Measurements from ENCODE around the gene HEATR1. TPM values are rescaled to one million over a fixed set of nuclear protein-coding genes. Genes with fewer than 3 reads are reported as not detected.

Gene HEATR1
- total RNA-seq, 2 donors from 2014 or later = 11.9 to 25.7 TPM

DNA sequence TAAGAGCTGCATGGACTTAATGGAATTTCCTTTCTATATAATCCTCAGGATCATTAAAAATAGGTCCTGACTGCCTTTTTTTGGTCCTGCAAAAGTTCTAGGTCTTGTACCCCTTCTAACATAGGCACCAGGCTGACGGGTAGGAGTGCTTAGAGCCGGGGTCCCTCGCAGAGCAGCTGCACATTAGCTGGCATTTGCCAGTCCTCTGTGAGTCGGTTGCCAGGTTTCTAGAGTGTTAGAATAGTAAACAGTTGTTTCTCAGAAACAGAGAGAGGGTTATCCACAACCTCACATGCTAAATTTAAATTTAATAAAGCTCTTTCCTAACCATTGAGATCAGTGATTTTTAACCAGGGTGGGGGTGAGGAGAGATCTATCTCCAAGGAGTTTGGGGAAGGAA, 35.4 kb upstream of the HEATR1 start:
- Histone ChIP-seq H3K27ac (no peak overlapping the region), H3K36me3 (replicated peaks in 1 of 2; ENCODE audit: insufficient read depth in 1 of 2, low read depth in 2 of 2) (no peaks in the 10 kb centered on the region), H3K9me3 (no peaks in the 10 kb centered on the region), H3K4me3 (no peak overlapping the region), H3K4me1 (no peaks in the 10 kb centered on the region), H3K27me3 (no peaks in the 10 kb centered on the region)
- DNase-seq = no peak
- TF ChIP-seq, protein P1, sequence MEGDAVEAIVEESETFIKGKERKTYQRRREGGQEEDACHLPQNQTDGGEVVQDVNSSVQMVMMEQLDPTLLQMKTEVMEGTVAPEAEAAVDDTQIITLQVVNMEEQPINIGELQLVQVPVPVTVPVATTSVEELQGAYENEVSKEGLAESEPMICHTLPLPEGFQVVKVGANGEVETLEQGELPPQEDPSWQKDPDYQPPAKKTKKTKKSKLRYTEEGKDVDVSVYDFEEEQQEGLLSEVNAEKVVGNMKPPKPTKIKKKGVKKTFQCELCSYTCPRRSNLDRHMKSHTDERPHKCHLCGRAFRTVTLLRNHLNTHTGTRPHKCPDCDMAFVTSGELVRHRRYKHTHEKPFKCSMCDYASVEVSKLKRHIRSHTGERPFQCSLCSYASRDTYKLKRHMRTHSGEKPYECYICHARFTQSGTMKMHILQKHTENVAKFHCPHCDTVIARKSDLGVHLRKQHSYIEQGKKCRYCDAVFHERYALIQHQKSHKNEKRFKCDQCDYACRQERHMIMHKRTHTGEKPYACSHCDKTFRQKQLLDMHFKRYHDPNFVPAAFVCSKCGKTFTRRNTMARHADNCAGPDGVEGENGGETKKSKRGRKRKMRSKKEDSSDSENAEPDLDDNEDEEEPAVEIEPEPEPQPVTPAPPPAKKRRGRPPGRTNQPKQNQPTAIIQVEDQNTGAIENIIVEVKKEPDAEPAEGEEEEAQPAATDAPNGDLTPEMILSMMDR (IDR thresholded peaks at IDR 0.05) = no peak
- no peak for TF ChIP-seq POLR2A (IDR thresholded peaks at IDR 0.05)
- intact Hi-C loops (cut with DNase I) = no loop called here
- 48 to 53% methylated on average over 4 of the region's 4 CpGs for WGBS, 2 donors
- ATAC-seq = no peak

DNA sequence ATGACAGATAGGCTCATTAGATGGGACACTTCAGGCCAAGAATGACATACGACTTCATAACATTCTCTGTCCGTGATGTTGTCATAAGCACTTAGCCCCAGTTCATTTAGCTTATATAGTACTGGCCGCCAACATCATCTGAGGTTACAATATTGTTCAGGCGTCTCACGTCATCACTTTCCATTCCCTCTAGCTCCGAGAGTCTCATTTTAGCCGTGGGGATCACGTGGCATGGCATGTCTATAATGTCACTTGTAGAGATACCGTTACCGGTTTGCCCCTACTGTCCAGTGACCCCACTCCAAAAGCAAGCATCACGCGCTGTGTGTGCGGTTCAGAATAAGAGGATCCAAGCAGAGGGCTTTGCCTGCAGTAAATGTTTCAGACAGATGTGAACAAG, 34.6 kb upstream of the HEATR1 start:
- no peak overlapping the region for H3K27ac ChIP-seq
- H3K36me3 ChIP-seq (replicated peaks in 1 of 2; ENCODE audit: insufficient read depth in 1 of 2, low read depth in 2 of 2) = no peaks in the 10 kb centered on the region
- H3K9me3 ChIP-seq = no peaks in the 10 kb centered on the region
- no peak for TF ChIP-seq POLR2A (IDR thresholded peaks at IDR 0.05)
- TF ChIP-seq, protein P1 (IDR thresholded peaks at IDR 0.05) = no peak
- H3K4me3 ChIP-seq = no peak overlapping the region
- no peaks in the 10 kb centered on the region for H3K27me3 ChIP-seq
- intact Hi-C loops (cut with DNase I) = no loop called here
- ATAC-seq (no peak), DNase-seq (no peak)
- H3K4me1 ChIP-seq = no peaks in the 10 kb centered on the region
- 82 to 85% methylated on average over 13 of the region's 13 CpGs for whole genome bisulfite sequencing, 2 donors

DNA sequence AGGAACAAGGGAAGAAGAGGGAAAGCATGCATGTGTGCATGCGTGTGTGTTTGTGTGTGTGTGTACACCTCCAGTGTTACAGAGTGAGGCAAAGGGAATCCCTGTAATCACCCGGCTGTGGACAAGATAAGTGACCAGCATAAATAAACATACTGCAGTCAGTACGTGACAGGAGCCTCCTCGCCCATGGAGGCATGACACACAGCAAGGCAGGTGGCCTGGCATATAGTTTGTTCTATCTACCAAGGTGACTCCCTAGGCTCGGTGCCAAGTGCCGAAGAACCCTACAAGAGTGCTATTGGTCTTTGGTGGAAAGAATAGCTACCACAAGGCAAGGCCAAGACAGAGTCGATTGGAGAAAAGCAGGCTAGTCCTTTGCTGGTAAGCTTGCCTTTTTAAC, 31.7 kb upstream of the HEATR1 start:
- intact Hi-C loops (cut with DNase I) = no loop called here
- Histone ChIP-seq H3K27me3 (no peaks in the 10 kb centered on the region), H3K36me3 (replicated peaks in 1 of 2; ENCODE audit: insufficient read depth in 1 of 2, low read depth in 2 of 2) (no peaks in the 10 kb centered on the region), H3K27ac (no peak overlapping the region), H3K4me1 (no peaks in the 10 kb centered on the region), H3K4me3 (no peak overlapping the region), H3K9me3 (no peaks in the 10 kb centered on the region)
- peak in 1 of 4 donors; percentile 21 for DNase-seq
- WGBS, 2 donors = 48 to 58% methylated on average over 4 to 7 of the region's 7 CpGs
- ATAC-seq = no peak
- TF ChIP-seq, protein P1 (IDR thresholded peaks at IDR 0.05) = no peak
- no peak for TF ChIP-seq POLR2A (IDR thresholded peaks at IDR 0.05)

DNA sequence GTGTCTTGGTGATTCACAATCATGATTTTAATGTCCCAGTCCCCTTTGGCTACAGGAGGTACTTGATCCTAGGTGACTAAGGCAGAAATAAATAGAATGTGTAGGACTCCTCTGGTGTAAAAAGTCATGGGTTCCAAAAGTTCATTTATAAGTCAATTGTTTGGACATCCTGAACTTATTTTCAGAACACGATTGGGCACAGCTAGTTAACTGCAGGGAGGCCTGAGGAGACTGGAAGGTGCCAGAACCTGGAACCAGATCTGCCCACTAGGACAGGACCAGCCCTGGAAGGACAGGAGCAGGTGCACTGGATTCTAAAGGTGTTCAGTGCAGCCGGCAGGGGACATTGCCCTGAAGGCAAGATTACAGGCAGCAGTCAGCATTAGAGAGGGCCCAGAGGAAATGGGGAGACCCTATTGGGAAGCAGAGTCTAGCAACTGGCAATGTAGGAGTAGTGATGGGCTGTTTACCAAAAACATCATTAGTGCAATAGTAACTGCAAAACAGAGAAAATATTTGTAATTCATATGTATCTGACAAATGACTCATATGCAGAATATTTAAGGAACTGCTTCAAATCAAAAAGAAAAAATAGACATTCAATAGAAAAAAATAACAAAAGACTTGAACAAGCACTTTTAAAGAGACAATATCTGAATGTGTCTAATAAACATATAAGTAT, 23.6 kb upstream of the HEATR1 start:
- H3K27ac ChIP-seq = no peak overlapping the region
- 45 to 60% methylated on average over 2 of the region's 2 CpGs for WGBS, 2 donors

More for the DNA sequence above, 23.6 kb upstream of the HEATR1 start:
- intact Hi-C loops (cut with DNase I) = no loop called here
- ATAC-seq (no peak), DNase-seq (no peak)
- Histone ChIP-seq H3K4me1 (no peaks in the 10 kb centered on the region), H3K9me3 (no peaks in the 10 kb centered on the region), H3K27me3 (no peaks in the 10 kb centered on the region), H3K4me3 (no peak overlapping the region), H3K36me3 (replicated peaks in 1 of 2; ENCODE audit: insufficient read depth in 1 of 2, low read depth in 2 of 2) (no peaks in the 10 kb centered on the region)
- TF ChIP-seq POLR2A (IDR thresholded peaks at IDR 0.05) = no peak
- TF ChIP-seq, protein P1 (IDR thresholded peaks at IDR 0.05) = no peak
